GM12878 (cell line): ENCODE data around the gene FAM186B. TPM values are rescaled to one million over a fixed set of nuclear protein-coding genes. Genes with fewer than 3 reads are reported as not detected.

ENCODE experiments used
- CBFB ChIP-seq: IDR thresholded peaks from 2 replicates; pipeline ENCODE4 v1.6.1; 2016; ENCODE audit warnings: antibody characterized with exemption, low read depth
- CBX5 ChIP-seq: sonication (generic); IDR thresholded peaks from 2 replicates; pipeline ENCODE4 v1.6.1; 2016; ENCODE audit warnings: low read depth, moderate library complexity, mild to moderate bottlenecking, inconsistent platforms
- CUX1 ChIP-seq: IDR thresholded peaks from 2 replicates; pipeline ENCODE4 v1.6.1; 2012; ENCODE audit warnings: improper control_type of control experiment, low read depth, low read length; ENCODE audit not compliant: insufficient replicate concordance
- HDAC6 ChIP-seq: fragments of 200-600 bp; sonication (generic); IDR thresholded peaks from one replicate; pipeline ENCODE4 v1.8.0; 2017; ENCODE audit warnings: antibody characterized with exemption; ENCODE audit not compliant: unreplicated experiment
- JUNB ChIP-seq: IDR thresholded peaks from 2 replicates; pipeline ENCODE4 v1.6.1; 2016; ENCODE audit warnings: antibody characterized with exemption, mild to moderate bottlenecking
- KAT2A ChIP-seq: conservative IDR thresholded peaks from 2 replicates; pipeline ENCODE4 v1.6.1; 2011; ENCODE audit warnings: low read depth, low read length; ENCODE audit not compliant: control insufficient read depth
- PRDM15 ChIP-seq: fragments of 450-650 bp; formaldehyde crosslinking; IDR thresholded peaks from 2 replicates; pipeline ENCODE4 v1.4.0; 2020; ENCODE audit warnings: mild to moderate bottlenecking, moderate library complexity
- SUPT20H ChIP-seq: IDR thresholded peaks from 2 replicates; pipeline ENCODE4 v1.6.1; 2011; ENCODE audit warnings: low read depth, mild to moderate bottlenecking, low read length, moderate library complexity, borderline replicate concordance; ENCODE audit not compliant: control insufficient read depth
- polyA plus RNA-seq, 11 experiments: library from polyadenylated mRNA; depleted of rRNA in 4 of 11; unstranded in 6 of 11; stranded (reverse) in 5 of 11; fragments of >200 nt; fragmentation: Nextera tagmentation in 4 of 11; fragmentation: Illumina TruSeq in 1 of 11; extraction: Ambion mirVana in 4 of 11; extraction: Trizol in 1 of 11; gene quantifications; 1 replicate in 1 of 11; 2 replicates in 10 of 11; pipeline versions ENCODE4 v1.2.1 to v1.2.3, GENCODE V29; 2011 to 2016; ENCODE audit warnings: inconsistent platforms in 2 of 11, missing spikeins in 2 of 11, low read depth in 1 of 11
- total RNA-seq, 4 experiments: library from RNA; depleted of rRNA in 3 of 4; stranded (reverse); fragments of >200 nt in 3 of 4; fragmentation: Illumina TruSeq in 1 of 4; extraction: Trizol in 1 of 4; gene quantifications; 2 replicates each; pipeline versions ENCODE4 v1.2.1 to v1.2.3, GENCODE V29; 2013 to 2021

FAM186B gene
- total and polyA plus RNA-seq, 10 of the 15 experiments (the other 5 are each of a cell fraction or from before 2014, with no cell fraction given) = 0.13 to 0.79 (median 0.51) TPM

- TF ChIP-seq PRDM15 (CRISPR knock-in tag) (no peak), CBX5 (no peak), HDAC6 (no peak), CUX1 (no peak), CBFB (no peak), JUNB (no peak), KAT2A (no peak), SUPT20H (no peak)
These were observed 13.8 kb upstream of the FAM186B start (continued) for GRCh38 chr12:49619286-49619685.
